Keratinocyte (primary cell): Measurements from ENCODE around the gene PUM1.

Experiments
- CTCF ChIP-seq, 3 experiments: IDR thresholded peaks in 1 of 3; conservative IDR thresholded peaks in 1 of 3; optimal IDR thresholded peaks in 1 of 3; 2 replicates in 2 of 3; 3 replicates in 1 of 3; pipeline versions ENCODE3 to v1.5.1; 2011; ENCODE audit warnings: low read length in 3 of 3, mild to moderate bottlenecking in 3 of 3, moderate library complexity in 2 of 3, control low read depth in 1 of 3, inconsistent platforms in 1 of 3; ENCODE audit not compliant: insufficient read depth in 2 of 3; ENCODE audit errors: extremely low read depth in 1 of 3
- EZH2 ChIP-seq: IDR thresholded peaks from one replicate; pipeline ENCODE4 v1.6.1; 2012; ENCODE audit warnings: inconsistent platforms, mild to moderate bottlenecking, low read length, moderate library complexity

- TF ChIP-seq CTCF (optimal IDR thresholded peaks at IDR 0.05 in 1 of 3, IDR thresholded peaks at IDR 0.05 in 1 of 3, conservative IDR thresholded peaks at IDR 0.05 in 1 of 3; ENCODE audit: extremely low read depth in 1 of 3, insufficient read depth in 2 of 3, low read length in 3 of 3) (no peak), EZH2 (no peak)
These were observed 149.2 kb downstream of the PUM1 start for GRCh38 chr1:30916296-30916695.
